GM12878 (cell line): Measurements from ENCODE around the gene SMR3A. TPM values are rescaled to one million over a fixed set of nuclear protein-coding genes. Genes with fewer than 3 reads are reported as not detected.

Experiments used
- ATF7 ChIP-seq: fragments of 450-650 bp; IDR thresholded peaks from 2 replicates; pipeline ENCODE4 v1.6.1; 2016; ENCODE audit warnings: low read depth, mild to moderate bottlenecking
- BCL3 ChIP-seq: IDR thresholded peaks from 2 replicates; pipeline ENCODE4 v1.6.1; 2011; ENCODE audit warnings: borderline replicate concordance, low read depth, mild to moderate bottlenecking, moderate library complexity, low read length; ENCODE audit not compliant: insufficient read depth, poor library complexity, severe bottlenecking
- DPF2 ChIP-seq: fragments of 450-650 bp; IDR thresholded peaks from 2 replicates; pipeline ENCODE4 v1.6.1; 2017; ENCODE audit warnings: mild to moderate bottlenecking
- E4F1 ChIP-seq: fragments of 450-650 bp; IDR thresholded peaks from 2 replicates; pipeline ENCODE4 v1.6.1; 2018; ENCODE audit warnings: borderline replicate concordance, mild to moderate bottlenecking; ENCODE audit not compliant: partially characterized antibody
- IKZF1 ChIP-seq: fragments of 450-650 bp; conservative IDR thresholded peaks from 2 replicates; pipeline ENCODE4 v1.6.1; 2017; ENCODE audit warnings: antibody characterized with exemption, mild to moderate bottlenecking
- IKZF2 ChIP-seq, 2 experiments: fragments of 450-650 bp; IDR thresholded peaks; 2 replicates each; pipeline ENCODE4 v1.6.1; 2017; ENCODE audit warnings: mild to moderate bottlenecking in 2 of 2, moderate library complexity in 2 of 2
- MEF2B ChIP-seq: fragments of 450-650 bp; IDR thresholded peaks from 2 replicates; pipeline ENCODE4 v1.6.1; 2018; ENCODE audit warnings: mild to moderate bottlenecking, moderate library complexity; ENCODE audit not compliant: partially characterized antibody, poor library complexity, severe bottlenecking
- NBN ChIP-seq: fragments of 450-650 bp; IDR thresholded peaks from 2 replicates; pipeline ENCODE4 v1.6.1; 2016
- NFYA ChIP-seq: IDR thresholded peaks from 2 replicates; pipeline ENCODE4 v1.6.1; 2011; ENCODE audit warnings: low read depth, mild to moderate bottlenecking, low read length, improper control_type of control experiment, borderline replicate concordance
- PBX3 ChIP-seq: IDR thresholded peaks from 2 replicates; pipeline ENCODE4 v1.6.1; 2011; ENCODE audit warnings: mild to moderate bottlenecking, low read depth, low read length, moderate library complexity; ENCODE audit not compliant: insufficient replicate concordance
- STAT3 ChIP-seq: IDR thresholded peaks from 2 replicates; pipeline ENCODE4 v1.6.1; 2011; ENCODE audit warnings: low read depth, low read length, improper control_type of control experiment
- ZNF207 ChIP-seq: fragments of 450-650 bp; IDR thresholded peaks from 2 replicates; pipeline ENCODE4 v1.6.1; 2014; ENCODE audit warnings: antibody characterized with exemption, mild to moderate bottlenecking, borderline replicate concordance
- ZNF217 ChIP-seq: fragments of 450-650 bp; IDR thresholded peaks from 2 replicates; pipeline ENCODE4 v1.6.1; 2017; ENCODE audit warnings: antibody characterized with exemption, mild to moderate bottlenecking
- ZNF24 ChIP-seq: fragments of 450-650 bp; IDR thresholded peaks from 2 replicates; pipeline ENCODE4 v1.6.1; 2017; ENCODE audit warnings: antibody characterized with exemption, mild to moderate bottlenecking
- ZNF687 ChIP-seq: fragments of 450-650 bp; IDR thresholded peaks from 2 replicates; pipeline ENCODE4 v1.6.1; 2017; ENCODE audit warnings: mild to moderate bottlenecking, moderate library complexity
- polyA plus RNA-seq, 11 experiments: library from polyadenylated mRNA; depleted of rRNA in 4 of 11; unstranded in 6 of 11; stranded (reverse) in 5 of 11; fragments of >200 nt; fragmentation: Nextera tagmentation in 4 of 11; fragmentation: Illumina TruSeq in 1 of 11; extraction: Ambion mirVana in 4 of 11; extraction: Trizol in 1 of 11; gene quantifications; 1 replicate in 1 of 11; 2 replicates in 10 of 11; pipeline versions ENCODE4 v1.2.1 to v1.2.3, GENCODE V29; 2011 to 2016; ENCODE audit warnings: inconsistent platforms in 2 of 11, missing spikeins in 2 of 11, low read depth in 1 of 11
- total RNA-seq, 4 experiments: library from RNA; depleted of rRNA in 3 of 4; stranded (reverse); fragments of >200 nt in 3 of 4; fragmentation: Illumina TruSeq in 1 of 4; extraction: Trizol in 1 of 4; gene quantifications; 2 replicates each; pipeline versions ENCODE4 v1.2.1 to v1.2.3, GENCODE V29; 2013 to 2021

Gene SMR3A
- total and polyA plus RNA-seq, 10 of the 15 experiments (the other 5 are each of a cell fraction or from before 2014, with no cell fraction given) = not detected

GRCh38 chr4:70359115-70359661, 1.4 kb upstream of the SMR3A start (continued):
- TF ChIP-seq ZNF24 (no peak), DPF2 (peak; percentile 45; the same call in 1 of the 2 replicates), IKZF2 (IDR thresholded peaks at IDR 0.05) (peak; percentile 35 to 57; a peak in 3 of 4 replicates), ATF7 (peak; percentile 92), ZNF687 (no peak), MEF2B (peak; percentile 36), STAT3 (no peak), E4F1 (no peak), PBX3 (no peak), ZNF207 (no peak), ZNF217 (no peak), BCL3 (no peak), NFYA (no peak), IKZF1 (0 out of 2 replicates have a peak, but pooled peaks have one; percentile 31), NBN (peak; percentile 24; the same call in 1 of the 2 replicates)
- TF ChIP-seq, all 136 proteins: peak for 11
